GM21576 (cell line): Measurements from ENCODE around the gene NPM3.

Experiments used
- ATAC-seq: cut with Tn5 transposase; IDR thresholded peaks from one replicate; pipeline ENCODE4 v1.9.1; 2021; ENCODE audit warnings: mild to moderate bottlenecking, moderate library complexity; ENCODE audit not compliant: unreplicated experiment

The NPM3 gene

DNA sequence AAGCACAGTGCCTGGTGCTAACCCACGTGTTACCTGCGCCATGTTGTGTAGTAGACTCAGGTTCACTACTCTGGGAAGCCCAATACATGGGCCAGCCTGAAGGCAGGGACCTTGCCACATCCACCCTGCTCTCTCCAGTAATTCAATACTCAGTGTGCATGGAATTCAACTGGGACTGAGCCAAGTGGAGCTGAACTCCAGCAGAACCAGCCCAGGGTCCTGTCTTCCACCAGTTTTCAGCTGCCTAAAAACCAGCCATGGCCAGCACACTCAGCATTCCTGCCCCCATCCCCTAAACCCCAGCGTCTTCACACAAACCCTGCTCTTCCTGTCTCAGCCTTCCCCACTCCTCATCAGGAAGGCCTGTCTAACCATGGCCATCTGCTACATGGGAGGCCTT lies 22.7 kb downstream of the NPM3 start:
- no peak for ATAC-seq

DNA sequence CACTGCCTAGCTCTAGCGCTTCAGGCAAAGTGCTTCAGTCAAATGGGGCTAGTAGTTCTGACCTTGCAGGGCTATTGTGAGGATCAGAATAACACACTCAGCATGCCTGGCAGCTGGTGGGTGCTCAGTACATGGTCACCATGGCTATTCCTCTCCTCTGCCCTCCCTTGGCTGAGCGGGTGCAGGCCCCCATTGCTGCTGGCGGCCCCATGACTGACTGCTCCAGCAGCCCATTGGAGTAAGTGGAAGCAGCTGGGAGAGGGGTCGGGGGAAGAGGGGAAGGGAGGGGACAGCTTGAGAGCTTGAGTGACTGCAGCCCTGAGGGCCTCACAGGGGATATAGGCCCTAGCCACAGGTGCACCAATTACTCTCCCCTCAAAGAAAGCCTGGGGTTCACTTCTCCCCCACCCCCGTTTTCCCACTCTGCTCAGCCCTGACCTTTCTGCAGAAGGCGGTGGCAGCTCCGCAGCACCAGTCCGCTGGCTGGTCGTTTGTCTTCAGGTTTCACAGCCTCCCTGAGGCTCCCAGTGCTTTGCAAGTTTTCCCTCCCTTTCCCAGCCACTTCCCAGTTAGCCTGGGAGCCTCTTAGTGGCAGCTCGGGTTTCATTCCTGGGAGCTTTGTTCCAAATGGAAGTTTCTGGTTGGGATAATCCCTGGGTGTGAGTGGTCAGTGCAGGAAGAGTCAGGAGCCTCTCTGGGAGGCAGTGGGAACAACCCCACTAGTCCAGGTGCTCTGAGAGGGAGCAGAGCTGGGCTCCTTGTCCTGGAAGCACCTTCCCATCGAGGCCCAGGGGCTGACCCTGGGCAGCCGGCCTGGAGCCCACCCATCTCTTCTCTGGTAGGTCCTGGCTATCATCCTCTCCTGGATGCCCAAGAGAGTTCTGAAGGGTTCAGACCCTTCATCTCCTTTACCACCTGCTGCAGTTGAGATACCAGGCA lies 23.7 kb downstream of the NPM3 start:
- no peak for ATAC-seq

DNA sequence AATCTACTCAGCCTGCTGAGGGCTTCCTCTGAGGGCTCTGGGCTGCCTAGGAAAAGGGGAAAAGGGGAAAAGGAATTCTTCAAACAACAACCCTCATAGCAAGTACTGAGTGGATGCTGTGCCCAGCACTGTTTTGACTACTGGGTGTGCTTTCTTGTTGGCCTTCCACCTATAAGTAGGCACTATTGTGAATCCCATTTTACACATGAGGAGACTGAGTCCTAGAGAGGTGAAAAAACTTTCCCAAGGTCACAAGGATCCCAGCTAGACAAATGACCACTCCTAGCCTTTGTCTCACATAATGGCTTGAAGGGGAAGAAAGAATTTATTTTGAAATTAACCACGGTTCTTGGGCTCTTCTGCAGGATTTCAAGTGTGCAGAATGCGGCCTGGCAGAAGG lies 24.4 kb downstream of the NPM3 start:
- no peak for ATAC-seq

DNA sequence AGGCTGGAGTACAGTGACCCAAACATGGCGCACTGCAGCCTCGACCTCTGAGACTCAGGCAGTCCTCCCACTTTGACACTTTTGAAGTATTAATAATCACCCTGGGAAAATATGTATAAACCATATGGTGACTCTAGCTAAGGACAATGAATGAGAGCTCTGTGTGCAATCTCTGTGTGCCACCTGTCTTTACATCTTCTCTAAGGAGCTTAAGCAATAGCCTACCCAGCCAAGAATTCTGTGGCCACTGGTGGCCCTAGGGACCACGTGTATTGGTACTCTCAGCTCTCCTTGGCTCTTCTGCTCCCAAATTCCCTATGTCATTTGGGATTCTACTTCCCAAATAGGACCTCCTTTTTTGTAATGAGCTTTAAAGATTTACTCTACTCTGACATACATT lies 31.0 kb downstream of the NPM3 start:
- no peak for ATAC-seq

DNA sequence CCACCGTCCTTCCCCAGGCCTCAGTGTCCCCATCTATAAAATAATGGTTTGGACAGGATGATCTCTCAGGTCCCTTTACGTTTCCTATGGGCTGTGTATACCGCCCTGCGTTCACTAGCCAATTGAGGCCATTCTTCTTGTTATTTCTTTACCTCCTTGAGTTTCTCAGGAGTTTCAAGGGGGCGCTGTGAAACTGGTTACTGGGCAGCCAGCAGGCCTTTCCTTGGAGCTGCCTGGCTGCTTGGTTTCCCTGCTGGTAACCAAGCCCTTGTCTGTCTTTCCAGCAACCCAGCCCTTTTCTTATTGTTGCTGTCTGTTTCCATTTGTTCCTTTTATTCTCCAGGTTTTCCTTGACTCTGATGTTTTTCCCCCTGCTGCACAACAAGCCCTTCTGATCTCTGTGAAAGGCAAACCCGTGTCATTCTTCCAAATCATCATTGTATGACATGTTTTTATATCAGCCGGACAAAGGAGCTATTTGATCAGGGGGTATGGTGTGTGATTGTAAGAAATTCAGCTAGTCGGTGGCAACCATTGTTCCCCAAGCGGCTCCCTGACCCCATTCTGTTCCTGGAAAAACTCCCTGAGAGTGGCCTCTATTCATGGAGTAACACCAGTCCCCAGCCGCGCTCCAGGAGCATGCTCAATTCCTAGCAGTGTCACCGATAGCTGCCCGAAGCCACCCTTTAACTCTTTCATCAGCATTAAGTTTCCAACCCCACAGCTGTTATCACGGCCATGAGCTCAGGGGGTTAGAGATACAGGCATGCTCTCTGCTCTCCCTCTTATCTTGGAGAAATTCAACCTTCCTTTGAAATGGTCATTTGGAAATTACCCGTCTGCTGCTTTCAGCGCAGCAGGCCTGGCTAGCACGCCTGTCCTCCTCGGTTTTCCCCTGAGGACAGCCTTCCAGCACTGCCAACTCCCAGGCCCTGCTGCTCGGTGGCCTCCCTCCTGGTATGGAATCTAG lies 33.9 kb downstream of the NPM3 start:
- ATAC-seq, result no peak

DNA sequence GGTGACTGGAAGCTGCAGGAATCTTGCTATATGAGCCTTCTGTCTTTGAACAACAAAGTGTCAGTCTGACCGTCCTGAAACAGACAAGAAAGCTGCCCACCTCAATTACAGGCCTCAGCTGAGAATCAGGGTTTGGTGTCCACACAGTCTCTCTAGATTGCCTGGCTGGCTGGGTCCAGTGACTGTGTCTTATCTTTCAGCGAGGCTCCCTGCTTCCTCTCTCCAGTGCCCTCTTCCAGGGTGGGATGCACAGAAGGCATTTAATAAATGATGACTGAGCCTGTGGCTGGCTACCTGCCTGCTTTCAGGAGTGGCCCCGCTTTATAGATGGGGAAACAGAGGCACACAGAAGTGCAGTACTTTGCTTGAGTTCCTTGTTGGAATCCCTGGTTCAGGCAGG lies 34.8 kb downstream of the NPM3 start:
- no peak for ATAC-seq

DNA sequence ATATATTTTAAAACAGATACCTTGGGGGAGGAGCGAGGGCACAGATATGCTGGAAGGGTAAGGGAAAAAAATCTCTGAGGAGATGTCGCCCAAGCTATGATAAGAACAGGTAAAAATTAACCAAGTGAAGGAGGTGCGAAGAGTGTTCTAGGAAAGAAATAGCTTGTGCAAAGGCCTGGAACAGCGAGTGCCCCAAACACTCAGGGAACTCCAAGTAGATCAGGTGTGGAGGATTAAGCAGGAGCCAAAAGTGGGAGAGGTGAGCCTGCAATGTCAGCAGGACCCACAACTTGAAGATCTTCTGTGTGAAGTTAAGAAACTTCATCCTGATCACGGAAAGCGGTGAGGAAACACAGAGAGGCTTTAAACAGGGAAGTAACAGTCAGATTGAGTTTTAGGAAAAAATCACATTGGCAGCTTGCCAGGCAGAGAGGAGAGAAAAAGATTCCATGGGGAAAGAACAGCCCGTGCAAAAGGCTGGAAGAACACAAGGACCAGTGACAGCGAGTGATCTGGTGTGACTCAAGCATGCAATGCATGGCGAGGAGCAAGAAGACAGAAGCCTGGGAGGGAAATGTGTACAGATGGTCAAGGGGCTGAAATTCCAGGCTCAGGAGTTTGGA lies 38.1 kb downstream of the NPM3 start:
- no peak for ATAC-seq

DNA sequence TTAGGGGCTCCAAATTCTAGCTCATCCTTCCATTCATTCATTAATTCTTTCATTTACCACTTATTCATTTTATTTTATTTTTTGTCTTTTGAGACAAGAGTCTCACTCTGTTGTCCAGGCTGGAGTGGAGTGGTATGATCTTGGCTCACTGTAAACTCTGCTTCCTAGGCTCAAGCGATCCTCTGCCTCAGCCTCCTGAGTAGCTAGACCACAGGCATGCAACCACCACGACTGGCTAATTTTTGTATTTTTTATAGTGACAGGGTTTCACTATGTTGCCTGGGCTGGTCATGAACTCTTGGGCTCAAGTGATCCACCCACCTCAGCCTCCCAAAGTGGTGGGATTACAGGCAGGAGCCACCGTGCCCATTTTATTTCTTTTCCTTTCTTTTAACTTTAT lies 39.0 kb downstream of the NPM3 start:
- no peak for ATAC-seq

DNA sequence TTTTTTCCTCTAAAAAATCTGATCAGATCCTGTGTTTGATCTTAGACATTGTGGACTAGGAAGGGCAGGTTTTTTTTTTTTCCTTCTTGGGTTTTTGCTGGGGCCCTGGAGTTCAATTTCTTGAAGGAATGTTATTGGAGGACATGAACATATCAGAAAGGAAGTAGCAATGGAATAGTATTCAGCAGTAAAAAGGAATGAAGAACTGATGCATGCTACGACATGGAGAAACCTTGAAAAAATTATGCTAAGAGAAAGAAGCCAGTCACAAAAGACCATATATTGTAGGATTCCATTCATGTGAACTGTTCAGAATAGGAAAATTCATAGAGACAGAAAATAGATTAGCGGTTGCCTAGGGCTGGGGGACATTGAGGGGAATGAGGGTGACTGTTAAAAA lies 41.3 kb downstream of the NPM3 start:
- ATAC-seq, result no peak

DNA sequence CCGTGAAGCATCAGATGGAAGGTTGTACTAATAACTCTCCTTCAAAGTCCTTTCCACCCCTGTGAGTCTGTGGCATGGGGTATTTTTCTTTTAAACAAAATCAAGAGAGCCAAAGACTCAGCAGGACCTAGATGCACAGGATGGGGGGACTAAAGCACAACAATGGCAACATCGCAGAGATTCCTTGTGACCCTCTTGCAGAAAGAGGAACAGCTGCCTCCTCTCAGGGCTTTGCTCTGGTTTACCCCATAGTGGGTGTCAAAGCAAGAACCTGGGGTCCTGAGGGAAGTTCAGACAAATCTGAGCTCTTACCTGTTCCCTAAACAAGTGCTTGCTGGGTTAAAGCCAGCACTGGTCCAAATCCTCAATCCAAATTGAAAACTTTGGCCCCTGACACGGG lies 46.6 kb downstream of the NPM3 start:
- no peak for ATAC-seq

DNA sequence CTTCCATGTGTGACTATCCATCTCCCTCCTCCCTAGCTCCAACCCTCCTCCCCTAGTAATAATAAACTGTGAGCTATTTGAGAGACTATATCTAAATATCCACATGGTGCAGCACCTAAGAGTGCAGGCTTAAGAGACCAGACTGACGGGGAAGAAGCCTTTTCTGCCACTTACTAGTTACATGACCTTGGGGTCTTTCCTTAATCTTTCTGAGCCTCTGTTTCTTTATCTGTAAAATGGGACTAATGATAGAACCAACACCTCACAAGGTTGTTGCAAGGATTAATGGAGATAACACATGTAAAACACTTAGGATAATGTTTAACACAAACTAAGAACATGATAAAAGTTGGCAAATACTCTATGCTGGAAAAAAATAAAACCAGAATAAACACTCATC lies 51.1 kb downstream of the NPM3 start:
- no peak for ATAC-seq
